Mucosa of descending colon (tissue), 3 donors: Measurements from ENCODE around the gene EMC10. TPM values are rescaled to one million over a fixed set of nuclear protein-coding genes. Genes with fewer than 3 reads are reported as not detected.
"Not testable (repeated sequence)": the region's sequence is repeated elsewhere in the genome, so short reads cannot be mapped to it uniquely, and the experiment has no call there.

ENCODE experiments used
- ATAC-seq: fragments of 200-7000 bp; cut with Tn5 transposase; one replicate; pipeline ENCODE4 v1.9.1; 2020; ENCODE audit warnings: mild to moderate bottlenecking, moderate library complexity
- DNase-seq, 3 donors: peaks; one replicate each; pipeline ENCODE4 v3.0.0-alpha.2; 2020
- H3K36me3 ChIP-seq: fragments of 200-600 bp; one replicate; pipeline ENCODE4 v1.8.0; 2021; ENCODE audit warnings: low read depth, mild to moderate bottlenecking
- H3K4me1 ChIP-seq: fragments of 200-600 bp; one replicate; pipeline ENCODE4 v1.8.0; 2021; ENCODE audit warnings: low read depth, mild to moderate bottlenecking
- H3K4me3 ChIP-seq: fragments of 200-600 bp; one replicate; pipeline ENCODE4 v1.8.0; 2021; ENCODE audit warnings: mild to moderate bottlenecking
- H3K9me3 ChIP-seq: fragments of 200-600 bp; one replicate; pipeline ENCODE4 v1.8.0; 2021; ENCODE audit warnings: mild to moderate bottlenecking
- intact Hi-C, 2 donors: fragments of 100-400 bp; cut with DNase I in 1 of 2; cut with micrococcal nuclease in 1 of 2; formaldehyde crosslinking; loops; one replicate each; pipeline versions ENCODE4 v1.11.0 to v1.11.1; 2022; cut with DNase I, micrococcal nuclease
- total RNA-seq, 3 donors: library from RNA; stranded (reverse); fragmentation: NEBNext Ultra II Directional in 2 of 3; extraction: Animal tissue kit (Norgen Biotek cat#: 25700) in 2 of 3; gene quantifications; one replicate each; pipeline versions ENCODE4 v1.2.1 to v1.2.4, GENCODE V29; 2021 to 2023
- TF ChIP-seq, protein P1 (sequence below): fragments of 200-600 bp; IDR thresholded peaks from one replicate; pipeline ENCODE4 v1.8.0; 2022; ENCODE audit warnings: antibody characterized with exemption, mild to moderate bottlenecking
- donor health status: DM: no; HTN: no; CAD: no; lungs with moderate emphysema.
- donor health status: DM: no; HTN: no; CAD: no.
- donor health status: DM: no; HTN: yes; CAD: no.

The EMC10 gene
- total RNA-seq, 3 donors from 2014 or later = 79.6 to 121 (median 108) TPM

DNA sequence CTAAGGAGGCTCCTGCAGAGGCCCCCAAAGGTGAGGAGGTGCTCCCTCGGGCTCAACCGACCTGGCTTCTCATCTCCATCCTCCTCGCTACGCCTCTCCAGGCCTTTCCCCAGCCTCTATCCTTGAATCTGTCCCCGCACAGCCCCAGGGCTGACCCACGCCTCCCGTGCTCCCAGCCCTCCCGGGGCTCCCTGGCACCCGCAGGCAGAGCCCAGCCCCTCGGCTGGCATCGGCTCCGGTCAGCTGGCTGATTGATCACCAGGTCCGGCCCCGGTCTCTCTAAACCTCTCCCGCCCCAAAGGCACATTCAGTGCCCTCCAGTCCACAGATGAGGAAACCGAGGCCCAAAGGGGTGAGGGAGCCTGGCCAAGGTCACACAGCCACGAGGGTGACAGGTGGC lies 41.1 kb upstream of the EMC10 start:
- Histone ChIP-seq H3K36me3 (no peaks in the 10 kb centered on the region), H3K9me3 (no peaks in the 10 kb centered on the region), H3K4me3 (no peak overlapping the region), H3K4me1 (peaks cover 4% of the 10 kb centered on the region)
- DNase-seq (no peak), ATAC-seq (no peak)
- TF ChIP-seq, protein P1, sequence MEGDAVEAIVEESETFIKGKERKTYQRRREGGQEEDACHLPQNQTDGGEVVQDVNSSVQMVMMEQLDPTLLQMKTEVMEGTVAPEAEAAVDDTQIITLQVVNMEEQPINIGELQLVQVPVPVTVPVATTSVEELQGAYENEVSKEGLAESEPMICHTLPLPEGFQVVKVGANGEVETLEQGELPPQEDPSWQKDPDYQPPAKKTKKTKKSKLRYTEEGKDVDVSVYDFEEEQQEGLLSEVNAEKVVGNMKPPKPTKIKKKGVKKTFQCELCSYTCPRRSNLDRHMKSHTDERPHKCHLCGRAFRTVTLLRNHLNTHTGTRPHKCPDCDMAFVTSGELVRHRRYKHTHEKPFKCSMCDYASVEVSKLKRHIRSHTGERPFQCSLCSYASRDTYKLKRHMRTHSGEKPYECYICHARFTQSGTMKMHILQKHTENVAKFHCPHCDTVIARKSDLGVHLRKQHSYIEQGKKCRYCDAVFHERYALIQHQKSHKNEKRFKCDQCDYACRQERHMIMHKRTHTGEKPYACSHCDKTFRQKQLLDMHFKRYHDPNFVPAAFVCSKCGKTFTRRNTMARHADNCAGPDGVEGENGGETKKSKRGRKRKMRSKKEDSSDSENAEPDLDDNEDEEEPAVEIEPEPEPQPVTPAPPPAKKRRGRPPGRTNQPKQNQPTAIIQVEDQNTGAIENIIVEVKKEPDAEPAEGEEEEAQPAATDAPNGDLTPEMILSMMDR = no peak
- intact Hi-C loops = no loop called here

DNA sequence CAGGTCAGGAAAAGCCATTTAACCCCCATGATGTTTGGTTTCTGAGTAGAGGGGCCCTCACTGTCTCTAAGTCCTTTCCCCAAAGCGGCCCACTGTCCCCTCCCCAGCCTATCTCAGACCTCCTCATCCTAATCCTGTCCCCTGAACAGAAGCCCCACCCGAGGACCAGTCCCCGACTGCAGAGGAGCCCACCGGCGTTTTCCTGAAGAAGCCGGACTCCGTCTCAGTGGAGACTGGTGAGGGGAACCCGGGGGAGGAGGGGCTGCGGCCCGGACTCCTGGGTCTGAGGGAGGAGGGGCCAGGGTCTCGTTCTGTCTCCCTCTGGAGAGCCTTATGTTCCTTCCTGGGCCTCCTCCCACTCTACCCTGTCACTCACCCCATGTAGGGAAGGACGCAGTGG lies 40.7 kb upstream of the EMC10 start:
- Histone ChIP-seq H3K4me1 (peaks cover 4% of the 10 kb centered on the region), H3K4me3 (no peak overlapping the region), H3K36me3 (no peaks in the 10 kb centered on the region), H3K9me3 (no peaks in the 10 kb centered on the region)
- TF ChIP-seq, protein P1 = no peak
- DNase-seq (no peak), ATAC-seq (no peak)
- intact Hi-C loops = no loop called here

- DNase-seq (no peak), ATAC-seq (no peak)
- H3K36me3 ChIP-seq = no peaks in the 10 kb centered on the region
- H3K4me3 ChIP-seq = no peak overlapping the region
- TF ChIP-seq, protein P1 = no peak
- no peaks in the 10 kb centered on the region for H3K9me3 ChIP-seq
- no peaks in the 10 kb centered on the region for H3K4me1 ChIP-seq
- intact Hi-C loops = no loop called here
Observed at GRCh38 chr19:50437862-50438449, 38.4 kb upstream of the EMC10 start.

DNA sequence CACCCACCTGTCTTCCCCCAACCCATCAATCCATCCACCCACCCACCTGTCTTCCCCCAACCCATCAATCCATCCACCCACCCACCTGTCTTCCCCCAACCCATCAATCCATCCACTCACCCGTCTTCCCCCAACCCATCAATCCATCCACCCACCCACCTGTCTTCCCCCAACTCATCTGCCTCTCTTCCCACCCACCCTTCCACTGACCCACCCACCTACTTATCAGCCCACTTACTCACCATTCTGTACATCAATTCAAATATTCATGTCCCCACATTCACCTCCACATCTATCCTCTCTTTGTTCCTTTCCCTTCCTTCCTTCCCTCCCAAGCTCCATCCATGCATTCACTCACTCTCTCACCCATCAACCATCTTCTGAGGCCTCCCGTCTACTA lies 37.2 kb upstream of the EMC10 start:
- H3K36me3 ChIP-seq, DNase-seq, H3K4me1 ChIP-seq, ATAC-seq, H3K9me3 ChIP-seq, H3K4me3 ChIP-seq, intact Hi-C loops: not testable (repeated sequence)

DNA sequence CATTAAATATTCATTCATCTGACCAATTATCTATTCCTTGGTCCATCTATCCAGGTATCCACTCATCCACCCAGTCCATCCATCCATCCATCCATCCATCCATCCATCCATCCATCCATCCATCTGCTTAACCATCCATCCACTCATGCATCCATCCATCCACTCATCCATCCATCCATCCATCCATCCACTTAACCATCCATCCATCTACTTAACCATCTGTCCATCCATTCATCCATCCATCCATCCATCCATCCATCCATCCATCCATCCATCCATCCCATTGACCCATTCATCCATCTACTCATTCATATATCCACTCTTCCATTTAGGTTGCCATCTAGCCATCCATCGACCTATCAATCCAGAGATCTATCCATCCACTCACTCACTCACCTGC lies 32.2 kb upstream of the EMC10 start:
- intact Hi-C loops = no loop called here
- TF ChIP-seq, protein P1 = no peak
- no peak for ATAC-seq
- no peak for DNase-seq
- H3K9me3 ChIP-seq = no peaks in the 10 kb centered on the region
- H3K36me3 ChIP-seq = no peaks in the 10 kb centered on the region
- no peaks in the 10 kb centered on the region for H3K4me1 ChIP-seq
- no peak overlapping the region for H3K4me3 ChIP-seq

DNA sequence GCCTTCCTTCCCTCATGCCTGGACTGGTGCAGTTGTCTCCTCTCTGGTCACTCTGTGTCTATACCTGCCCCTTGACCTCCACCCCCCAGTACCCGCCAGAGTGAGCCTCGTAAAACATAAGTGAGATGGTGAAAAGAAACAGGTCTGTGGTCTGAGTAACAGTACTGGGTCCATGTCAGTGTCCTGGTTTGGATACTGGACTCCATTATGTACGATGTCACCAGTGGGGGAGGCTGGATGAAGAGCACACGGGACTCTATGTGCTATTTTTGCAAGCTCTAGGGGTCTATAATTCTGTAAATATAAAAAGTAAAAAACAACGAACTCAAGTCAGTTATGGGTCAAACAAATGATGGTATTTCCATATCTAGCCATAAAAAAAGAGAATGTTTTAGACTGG lies 29.3 kb upstream of the EMC10 start:
- Histone ChIP-seq H3K9me3 (no peaks in the 10 kb centered on the region), H3K4me1 (no peaks in the 10 kb centered on the region), H3K36me3 (no peaks in the 10 kb centered on the region), H3K4me3 (no peak overlapping the region)
- intact Hi-C loops = no loop called here
- DNase-seq (no peak), ATAC-seq (no peak)
- TF ChIP-seq, protein P1 = no peak
